ENCODE data around the gene IL1RN.

DNA sequence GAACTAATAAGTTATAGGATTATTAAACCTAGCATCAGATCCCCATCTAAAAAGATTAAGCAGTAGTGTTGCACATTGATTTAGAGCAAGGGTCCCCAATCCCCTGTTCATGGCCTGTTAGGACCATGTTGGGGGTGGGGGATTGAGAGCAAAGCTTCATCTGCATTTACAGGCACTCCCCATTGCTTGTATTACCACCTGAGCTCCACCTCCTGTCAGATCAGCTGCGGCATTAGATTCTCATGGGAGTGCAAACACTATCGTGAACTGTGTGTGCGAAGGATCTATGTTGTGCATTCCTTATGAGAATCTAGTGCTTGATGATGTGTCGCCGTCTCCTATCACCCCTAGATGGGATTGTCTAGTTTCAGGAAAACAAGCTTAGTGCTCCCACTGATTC is 27.9 kb downstream of the IL1RN start:
- TF ChIP-seq, protein P1, sequence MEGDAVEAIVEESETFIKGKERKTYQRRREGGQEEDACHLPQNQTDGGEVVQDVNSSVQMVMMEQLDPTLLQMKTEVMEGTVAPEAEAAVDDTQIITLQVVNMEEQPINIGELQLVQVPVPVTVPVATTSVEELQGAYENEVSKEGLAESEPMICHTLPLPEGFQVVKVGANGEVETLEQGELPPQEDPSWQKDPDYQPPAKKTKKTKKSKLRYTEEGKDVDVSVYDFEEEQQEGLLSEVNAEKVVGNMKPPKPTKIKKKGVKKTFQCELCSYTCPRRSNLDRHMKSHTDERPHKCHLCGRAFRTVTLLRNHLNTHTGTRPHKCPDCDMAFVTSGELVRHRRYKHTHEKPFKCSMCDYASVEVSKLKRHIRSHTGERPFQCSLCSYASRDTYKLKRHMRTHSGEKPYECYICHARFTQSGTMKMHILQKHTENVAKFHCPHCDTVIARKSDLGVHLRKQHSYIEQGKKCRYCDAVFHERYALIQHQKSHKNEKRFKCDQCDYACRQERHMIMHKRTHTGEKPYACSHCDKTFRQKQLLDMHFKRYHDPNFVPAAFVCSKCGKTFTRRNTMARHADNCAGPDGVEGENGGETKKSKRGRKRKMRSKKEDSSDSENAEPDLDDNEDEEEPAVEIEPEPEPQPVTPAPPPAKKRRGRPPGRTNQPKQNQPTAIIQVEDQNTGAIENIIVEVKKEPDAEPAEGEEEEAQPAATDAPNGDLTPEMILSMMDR (IDR thresholded peaks at IDR 0.05; ENCODE audit: low read length): no peak
- TF ChIP-seq EZH2phosphoT487 (IDR thresholded peaks at IDR 0.05; ENCODE audit: low read length) (no peak), EZH2 (optimal IDR thresholded peaks at IDR 0.05; ENCODE audit: low read depth, low read length) (no peak)
